NCI-H187 treated with DMSO at 0.1 percent for 48 hours (cell line): ENCODE data around the gene LETM1.
"Not testable (repeated sequence)": the region's sequence is repeated elsewhere in the genome, so short reads cannot be mapped to it uniquely, and the experiment has no call there.

Source experiments
- DNase-seq: peaks from one replicate; lab custom pipeline; 2025; lab: John Stamatoyannopoulos, UW

The LETM1 gene

DNA sequence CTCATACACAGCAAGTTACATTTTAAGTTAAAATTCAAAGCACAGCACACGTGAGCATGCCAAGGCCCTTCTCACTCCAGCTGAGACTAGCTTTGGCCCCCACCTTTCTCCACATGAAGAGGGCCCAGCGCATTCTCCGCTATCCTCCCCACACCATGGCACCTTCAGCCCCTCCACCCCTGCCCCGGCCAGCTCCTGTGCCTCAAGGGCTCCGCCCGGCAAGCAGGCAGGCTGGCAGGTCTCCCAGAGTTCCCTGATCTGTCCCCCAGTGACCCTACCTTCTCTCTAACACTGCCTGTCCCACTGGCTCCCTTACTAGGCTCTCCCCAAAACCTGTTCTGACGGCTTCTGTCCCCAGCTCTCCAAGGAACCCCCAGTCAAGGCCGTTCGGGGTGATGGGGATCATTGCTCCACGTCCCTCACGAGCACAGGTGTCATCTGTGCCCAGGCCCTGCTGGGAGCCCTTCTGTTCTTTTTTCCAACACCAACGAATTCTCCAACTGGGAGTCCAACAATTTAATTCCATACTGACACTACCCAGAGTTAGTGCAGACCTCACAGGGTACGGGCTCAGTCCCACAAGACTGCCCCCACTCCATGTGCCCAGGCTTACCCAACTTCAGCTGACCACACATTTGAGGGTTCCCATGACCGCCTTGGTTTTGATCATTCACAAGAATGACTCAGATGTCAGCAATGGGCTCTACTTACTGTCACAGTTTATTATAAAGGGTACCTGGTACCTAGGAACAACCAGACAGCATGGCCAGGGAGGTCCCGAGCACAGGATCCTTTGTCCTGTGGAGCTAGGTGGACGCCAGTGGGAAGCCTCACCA, 4.2 kb downstream of the LETM1 start:
- DNase-seq: no peak

DNA sequence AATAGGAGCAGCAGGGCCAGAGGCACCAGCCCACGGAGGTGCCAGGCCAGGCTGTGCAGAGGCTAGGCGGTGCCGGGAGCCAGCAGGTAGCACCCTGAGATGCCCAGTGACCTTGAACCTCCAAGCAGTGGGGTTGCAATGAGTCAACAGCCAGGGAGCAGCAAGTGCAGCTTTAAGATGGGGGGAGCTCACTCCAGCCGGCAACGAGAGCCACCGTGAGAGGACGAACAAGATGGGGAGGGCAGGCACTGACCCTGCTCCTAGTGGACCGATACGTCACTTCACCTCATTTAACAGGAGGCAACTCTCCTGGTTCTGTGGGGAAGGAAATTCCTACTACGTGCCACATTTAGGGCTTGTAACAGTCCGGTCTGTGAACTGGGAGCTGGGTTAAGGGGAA, 4.8 kb downstream of the LETM1 start:
- DNase-seq: no peak

GRCh38 chr4:1850276-1850675, 5.7 kb downstream of the LETM1 start:
- no peak for DNase-seq

DNA sequence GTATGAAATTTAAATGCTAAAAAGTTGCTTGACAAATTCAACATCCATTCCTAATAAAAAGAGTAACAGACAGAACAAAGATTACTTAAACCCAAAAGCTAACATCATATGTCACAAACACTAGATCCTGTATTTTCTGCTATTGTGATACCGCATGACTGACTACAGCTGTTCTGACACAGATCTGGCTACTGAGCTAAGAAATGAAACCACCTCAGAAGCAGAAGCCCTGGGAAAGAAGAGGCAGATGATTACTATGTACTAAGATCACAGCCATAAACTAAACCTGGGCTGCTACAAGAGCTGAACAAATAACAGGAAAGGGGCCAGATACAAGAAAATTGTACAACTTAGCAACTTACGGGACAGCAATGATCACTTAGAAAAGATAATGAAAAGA, 9.4 kb downstream of the LETM1 start:
- no peak for DNase-seq

- not testable (repeated sequence) for DNase-seq
Observed at GRCh38 chr4:1844618-1845017, 11.3 kb downstream of the LETM1 start.

DNA sequence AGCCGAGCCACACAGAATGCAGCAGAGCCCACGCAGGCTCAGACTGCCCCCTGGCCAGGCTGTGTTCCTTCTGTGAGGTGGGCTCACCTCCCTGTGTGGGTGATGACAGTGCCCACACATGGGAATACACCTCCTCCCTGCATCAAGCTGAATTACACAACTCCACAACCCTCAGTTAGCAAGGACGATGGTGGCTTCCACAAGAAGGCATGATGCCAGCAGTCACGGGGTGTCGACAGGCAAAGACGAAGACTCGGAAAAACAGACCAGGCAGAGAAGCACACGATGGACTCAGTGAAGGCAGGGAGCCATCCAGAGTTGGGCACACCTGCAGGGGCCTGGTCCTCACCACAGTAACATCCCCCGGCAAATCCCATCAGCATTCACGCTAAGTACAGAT, 12.1 kb downstream of the LETM1 start:
- DNase-seq: no peak

DNA sequence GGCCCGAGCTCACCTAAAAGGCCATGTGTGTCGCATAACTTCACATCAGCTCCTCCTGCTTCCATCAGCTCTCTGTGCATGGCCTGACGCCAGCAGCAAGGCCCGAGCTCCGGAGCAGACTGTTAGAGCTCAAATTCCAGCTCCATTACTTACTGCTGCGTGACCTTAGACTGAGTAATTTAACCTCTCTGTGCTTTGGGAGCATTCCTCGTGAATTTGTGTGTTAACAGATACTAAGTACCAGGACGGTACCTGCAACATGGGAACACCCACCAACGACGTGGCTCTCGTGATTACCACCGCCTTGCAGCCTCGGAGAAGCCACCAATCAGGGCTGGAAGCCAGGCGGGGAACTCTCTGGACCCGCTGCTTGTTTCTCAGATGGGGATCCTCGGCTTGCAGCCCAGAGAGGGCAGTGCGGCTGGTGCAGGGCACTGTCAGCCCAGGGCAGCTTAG, 12.9 kb downstream of the LETM1 start:
- no peak for DNase-seq

GRCh38 chr4:1842339-1842895, 13.5 kb downstream of the LETM1 start:
- no peak for DNase-seq

DNA sequence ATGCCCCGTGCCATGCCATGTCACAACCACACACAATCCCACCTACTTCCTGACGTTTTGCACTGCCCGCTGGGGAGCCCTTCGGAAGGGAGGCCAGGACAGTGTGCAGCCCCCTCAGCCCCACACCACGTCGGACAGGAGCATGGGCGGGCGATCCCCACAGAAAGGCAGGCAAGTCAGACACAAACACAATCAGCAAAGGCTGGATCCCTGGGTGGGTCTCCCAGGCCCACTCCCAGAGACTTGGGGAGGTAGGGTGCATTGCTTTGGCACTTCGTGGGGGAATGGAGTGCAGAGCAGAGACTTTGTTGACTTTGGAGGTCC, 14.1 kb downstream of the LETM1 start:
- DNase-seq: no peak

- DNase-seq: no peak
Observed at GRCh38 chr4:1841201-1841886, 14.6 kb downstream of the LETM1 start.

GRCh38 chr4:1839282-1839681, 16.7 kb downstream of the LETM1 start:
- no peak for DNase-seq

GRCh38 chr4:1837069-1837468, 18.9 kb downstream of the LETM1 start:
- no peak for DNase-seq

DNA sequence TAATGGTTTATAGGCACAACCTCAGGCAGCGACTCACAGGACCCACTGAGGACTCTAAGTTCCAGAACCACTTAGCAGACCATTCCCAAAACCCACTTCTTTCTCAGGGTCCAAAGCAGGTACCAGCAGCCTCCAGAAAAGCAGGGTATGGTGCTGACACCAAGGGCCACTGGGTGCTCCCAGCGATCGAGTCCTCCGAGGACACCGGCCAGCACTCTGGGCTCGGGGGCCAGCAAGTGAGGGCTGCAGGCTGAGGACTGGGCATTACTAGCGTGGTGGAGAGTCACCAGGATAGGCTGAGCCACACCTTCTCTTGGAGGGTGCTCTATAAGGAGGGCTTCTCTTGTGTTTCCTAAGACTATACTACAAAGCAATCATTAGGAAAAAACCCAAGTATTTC, 19.3 kb downstream of the LETM1 start:
- DNase-seq: no peak

DNA sequence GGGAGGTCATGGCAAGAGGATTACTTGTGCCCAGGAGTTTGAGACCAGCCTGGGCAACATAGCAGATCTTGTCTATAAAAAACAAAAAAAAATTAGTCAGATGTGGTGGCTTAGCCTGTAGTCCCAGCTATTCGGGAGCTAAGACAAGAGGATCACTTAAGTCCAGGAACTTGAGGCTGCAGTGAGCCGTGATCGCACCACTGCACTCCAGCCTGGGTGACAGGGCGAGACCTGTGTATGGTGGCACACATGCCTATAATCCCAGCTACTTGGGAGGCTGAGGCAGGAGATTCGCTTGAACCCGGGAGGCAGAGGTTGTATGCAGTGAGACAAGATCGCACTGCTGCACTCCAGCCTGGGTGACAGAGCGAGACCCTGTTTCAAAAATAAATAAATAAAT, 20.1 kb downstream of the LETM1 start:
- DNase-seq: not testable (repeated sequence)

- DNase-seq: no peak
Observed at GRCh38 chr4:1834047-1834775, 21.7 kb downstream of the LETM1 start.

DNA sequence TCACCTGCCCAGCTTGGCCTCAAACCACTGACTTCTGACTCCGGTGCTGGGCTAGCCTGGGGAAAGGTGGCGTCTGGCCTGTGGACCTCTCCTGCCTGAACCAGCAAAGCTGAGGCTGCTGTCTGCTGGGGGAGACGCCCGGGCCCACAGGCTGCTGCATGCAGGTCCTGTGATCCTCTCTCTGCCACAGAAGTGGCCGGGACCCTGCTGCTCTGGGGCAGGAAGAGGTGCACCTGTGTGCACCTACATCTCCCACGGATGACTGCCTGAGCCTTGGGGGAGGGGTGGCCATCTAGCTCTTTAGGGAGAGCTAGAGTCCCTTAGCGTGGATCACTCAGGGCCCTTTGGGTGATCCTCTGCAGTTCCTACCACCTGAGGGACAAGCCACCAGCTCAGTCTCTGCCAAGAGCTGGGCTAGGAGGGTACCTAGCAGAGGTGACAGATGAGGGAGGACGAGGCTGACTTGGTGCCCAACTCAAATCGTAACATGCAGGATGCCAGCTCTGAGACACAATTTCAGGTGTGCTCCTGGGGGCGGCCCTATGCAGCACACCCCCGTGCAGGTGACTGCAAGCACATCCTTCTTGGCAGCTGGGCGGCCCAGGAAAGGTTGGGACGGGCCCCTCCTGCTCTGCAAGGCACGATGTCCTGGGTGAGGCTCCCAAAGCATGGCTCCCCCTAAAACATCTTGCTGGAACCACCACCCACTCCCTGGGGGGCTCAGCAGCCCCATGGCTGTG, 22.5 kb downstream of the LETM1 start:
- DNase-seq: no peak

DNA sequence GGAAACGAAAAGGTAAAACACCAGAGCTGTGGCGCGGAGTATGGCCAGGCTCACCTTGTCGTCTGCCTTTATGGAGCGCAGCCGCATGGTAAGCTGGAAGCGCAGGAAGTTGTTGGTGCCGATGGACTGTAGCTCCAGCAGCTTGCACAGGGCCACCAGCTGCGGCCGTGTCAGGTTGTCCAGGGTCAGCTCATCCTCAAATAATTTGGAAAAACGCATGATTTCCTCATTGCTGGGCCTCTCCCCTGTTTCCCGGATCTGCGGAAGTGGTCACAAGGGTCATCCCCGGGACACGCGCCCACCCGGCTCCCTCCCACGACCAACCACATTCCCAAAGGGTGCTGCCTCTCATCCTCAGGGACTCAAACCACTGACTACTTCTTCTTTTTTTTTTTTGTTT, 23.3 kb downstream of the LETM1 start:
- DNase-seq: no peak

GRCh38 chr4:1831331-1831730, 24.6 kb downstream of the LETM1 start:
- DNase-seq: no peak

DNA sequence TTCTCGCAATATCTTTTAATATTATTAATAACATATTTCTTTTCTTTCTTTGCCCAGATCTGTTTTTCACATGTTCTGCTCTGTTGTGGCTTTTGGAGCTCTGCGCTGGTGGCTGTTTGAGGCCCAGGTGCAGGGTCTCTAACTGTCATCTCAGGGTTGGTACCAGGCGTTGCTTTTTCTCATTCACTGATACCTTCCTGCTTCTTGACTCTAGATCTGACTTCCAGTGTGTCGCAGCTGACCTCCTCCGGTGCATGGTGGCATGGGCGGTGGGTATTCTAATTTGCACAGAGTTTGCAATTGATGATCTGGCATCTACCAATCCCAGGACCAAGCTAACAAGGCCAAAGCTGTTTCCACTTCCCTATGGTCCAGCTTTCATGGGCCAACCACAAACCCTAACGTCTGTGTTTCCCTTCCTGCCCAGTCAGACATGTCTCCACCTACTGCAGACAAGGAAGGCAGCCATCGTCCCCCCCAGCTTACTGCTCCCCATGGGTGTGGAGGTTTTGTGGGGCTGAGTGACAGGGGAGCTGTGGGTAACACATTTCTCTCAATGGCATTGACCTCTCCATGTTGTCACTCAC, 25.2 kb downstream of the LETM1 start:
- no peak for DNase-seq

- no peak for DNase-seq
Observed at GRCh38 chr4:1830234-1830633, 25.7 kb downstream of the LETM1 start.

DNA sequence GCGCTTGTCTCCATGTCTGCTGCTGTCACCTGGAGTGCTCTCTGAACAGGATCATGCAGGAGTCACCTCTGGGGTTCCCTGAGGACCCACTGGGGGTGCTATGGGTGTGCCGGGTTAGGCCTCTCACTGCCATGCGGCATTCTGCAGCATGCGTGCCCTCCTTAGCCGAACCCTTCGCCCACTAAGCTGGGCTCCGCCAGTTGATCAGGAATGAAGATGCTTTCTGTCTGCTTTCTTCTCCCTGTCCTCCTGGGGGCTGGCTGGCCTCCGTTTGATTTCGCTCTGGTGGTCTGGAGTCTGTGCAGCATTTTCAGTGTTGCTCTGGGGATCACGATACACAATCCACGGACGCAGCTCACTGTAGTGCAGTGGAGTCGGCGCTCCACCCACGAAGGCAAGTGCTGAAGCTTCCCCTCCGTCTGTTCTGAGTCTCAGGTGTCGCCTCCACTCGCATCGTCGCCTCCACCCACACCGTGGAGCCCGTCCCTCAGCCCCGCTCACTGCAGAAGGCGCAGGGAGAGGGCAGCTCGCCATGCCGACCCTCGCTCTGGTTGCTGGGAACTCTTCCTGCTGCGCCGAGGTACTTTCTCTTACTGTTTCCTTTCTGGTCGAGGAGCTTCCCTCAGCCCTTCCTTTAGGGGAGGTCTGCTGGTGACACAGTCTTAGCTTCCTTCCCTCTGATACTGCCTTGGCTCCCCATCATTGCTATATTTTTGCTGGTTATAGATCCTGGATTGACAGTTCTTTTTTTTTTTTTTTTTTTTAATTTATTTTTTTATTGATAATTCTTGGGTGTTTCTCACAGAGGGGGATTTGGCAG, 29.2 kb downstream of the LETM1 start:
- DNase-seq: no peak
